HCT116 (cell line): ENCODE data around the gene TPO. TPM values are rescaled to one million over a fixed set of nuclear protein-coding genes. Genes with fewer than 3 reads are reported as not detected.

Experiments used
- ATAC-seq: fragments of 200-7000 bp; cut with Tn5 transposase; 2 replicates; pipeline ENCODE4 v1.9.1; 2020; ENCODE audit warnings: mild to moderate bottlenecking, moderate library complexity
- BruUV-seq: library from RNA; stranded (reverse); fragments of 400-500 nt; replicated peaks from 2 replicates; lab custom pipeline; 2021; lab: Mats Ljungman, UMichigan
- CTCF ChIA-PET: fragments of 300-600 bp; sonication (Branson Sonifier 250); formaldehyde crosslinking; loops from one replicate; lab custom pipeline; 2021; ENCODE audit warnings: antibody characterized with exemption; lab: Charles Lee
- POLR2A ChIA-PET: fragments of 300-600, 350-600 bp; sonication (Branson Sonifier 250); formaldehyde crosslinking; loops from one replicate; lab custom pipeline; 2021; ENCODE audit warnings: antibody characterized with exemption; lab: Charles Lee
- RAD21 ChIA-PET, 2 experiments: fragments of 300-600 bp; sonication (Branson Sonifier 250); formaldehyde crosslinking; loops; one replicate each; lab custom pipeline; 2023; ENCODE audit warnings: low total read pairs in 2 of 2; ENCODE audit not compliant: uncharacterized antibody in 2 of 2, unreplicated experiment in 2 of 2, low non-redundant PET in 1 of 2; lab: Charles Lee
- DNase-seq: peaks from one replicate; pipeline ENCODE4 v3.0.0-alpha.2; 2010; ENCODE audit warnings: low read depth, low spot score
- H2AFZ ChIP-seq: fragments of 200-600 bp; shearing (Covaris generic), sonication (generic); 2 replicates; pipeline ENCODE4 v1.6.1; 2017; ENCODE audit warnings: low read depth, mixed run types, mixed read lengths, antibody characterized with exemption, low read length; ENCODE audit not compliant: poor library complexity, severe bottlenecking
- H3K27ac ChIP-seq: 2 replicates; pipeline ENCODE4 v1.5.1; 2012; ENCODE audit warnings: low read depth, low read length
- H3K27me3 ChIP-seq: fragments of 200-600 bp; sonication (generic); 2 replicates; pipeline ENCODE4 v1.6.1; 2016; ENCODE audit warnings: mixed run types, low read length, mixed read lengths; ENCODE audit not compliant: insufficient read depth
- H3K36me3 ChIP-seq, 2 experiments: fragments of 200-500 bp in 1 of 2; fragments of 200-600 bp in 1 of 2; sonication (Bioruptor generic) in 1 of 2; sonication (generic) in 1 of 2; 2 replicates each; pipeline versions ENCODE4 v1.5.1 to v1.6.1; 2014 to 2016; ENCODE audit warnings: low read length in 2 of 2, inconsistent platforms in 1 of 2, mixed read lengths in 1 of 2, mixed run types in 1 of 2; ENCODE audit not compliant: insufficient read depth in 2 of 2, control insufficient read depth in 1 of 2
- H3K4me1 ChIP-seq, 2 experiments: fragments of 200-600 bp in 1 of 2; sonication (generic) in 1 of 2; 2 replicates each; pipeline versions ENCODE4 v1.5.1 to v1.6.1; 2012 to 2017; ENCODE audit warnings: low read length in 2 of 2, inconsistent platforms in 1 of 2, mild to moderate bottlenecking in 1 of 2, mixed read lengths in 1 of 2, mixed run types in 1 of 2, moderate library complexity in 1 of 2; ENCODE audit not compliant: insufficient read depth in 2 of 2, control insufficient read depth in 1 of 2
- H3K4me2 ChIP-seq: fragments of 200-600 bp; sonication (generic); 2 replicates; pipeline ENCODE4 v1.6.1; 2017; ENCODE audit warnings: mixed run types, low read length, mixed read lengths
- H3K4me3 ChIP-seq, 2 experiments: fragments of 200-600 bp in 1 of 2; sonication (generic) in 1 of 2; replicated peaks in 1 of 2; 2 replicates each; pipeline ENCODE4 v1.5.1; 2011 to 2016; ENCODE audit warnings: low read length in 2 of 2, control low read depth in 1 of 2, low read depth in 1 of 2, mild to moderate bottlenecking in 1 of 2, mixed read lengths in 1 of 2, mixed run types in 1 of 2
- H3K79me2 ChIP-seq: fragments of 200-600 bp; sonication (generic); 2 replicates; pipeline ENCODE4 v1.6.1; 2017; ENCODE audit warnings: mild to moderate bottlenecking, mixed run types, low read length, moderate library complexity, mixed read lengths; ENCODE audit not compliant: insufficient read depth
- H3K9ac ChIP-seq: fragments of 200-600 bp; sonication (generic); 2 replicates; pipeline ENCODE4 v1.6.1; 2016; ENCODE audit warnings: low read length, mixed read lengths
- H3K9me2 ChIP-seq: fragments of 200-600 bp; sonication (generic), shearing (Covaris generic); 2 replicates; pipeline ENCODE4 v1.6.1; 2017; ENCODE audit warnings: mixed run types, mild to moderate bottlenecking, moderate library complexity; ENCODE audit not compliant: insufficient read depth
- H3K9me3 ChIP-seq, 2 experiments: fragments of 200-500 bp in 1 of 2; fragments of 200-600 bp in 1 of 2; sonication (Bioruptor generic) in 1 of 2; sonication (generic) in 1 of 2; 2 replicates each; pipeline ENCODE4 v1.6.1; 2014 to 2017; ENCODE audit warnings: low read length in 2 of 2, mixed read lengths in 2 of 2, inconsistent platforms in 1 of 2, low read depth in 1 of 2, mild to moderate bottlenecking in 1 of 2, mixed run types in 1 of 2, moderate library complexity in 1 of 2; ENCODE audit not compliant: control insufficient read depth in 1 of 2, insufficient read depth in 1 of 2
- H4K20me1 ChIP-seq: fragments of 200-600 bp; sonication (generic), shearing (Covaris generic); 2 replicates; pipeline ENCODE4 v1.6.1; 2017; ENCODE audit warnings: mixed run types, mild to moderate bottlenecking, moderate library complexity; ENCODE audit not compliant: insufficient read depth
- CEBPB ChIP-seq: IDR thresholded peaks from 2 replicates; pipeline ENCODE4 v1.6.1; 2012; ENCODE audit warnings: low read depth
- ELF1 ChIP-seq: IDR thresholded peaks from 2 replicates; pipeline ENCODE4 v1.6.1; 2012; ENCODE audit warnings: low read depth, borderline replicate concordance
- POLR2AphosphoS5 ChIP-seq: IDR thresholded peaks from 2 replicates; pipeline ENCODE4 v1.6.1; 2011; ENCODE audit warnings: mild to moderate bottlenecking, low read depth, low read length, moderate library complexity
- SP1 ChIP-seq: IDR thresholded peaks from 2 replicates; pipeline ENCODE4 v1.6.1; 2012; ENCODE audit warnings: low read depth
- SRF ChIP-seq: IDR thresholded peaks from 2 replicates; pipeline ENCODE4 v1.6.1; 2012; ENCODE audit warnings: low read depth
- TCF7L2 ChIP-seq: IDR thresholded peaks from 2 replicates; pipeline ENCODE4 v1.7.0; 2011; ENCODE audit warnings: borderline replicate concordance, inconsistent platforms; ENCODE audit not compliant: insufficient read depth, insufficient read length; ENCODE audit errors: extremely low read depth
- ZFX ChIP-seq: fragments of 450-650 bp; IDR thresholded peaks from 2 replicates; pipeline ENCODE4 v1.6.1; 2017
- ZNF274 ChIP-seq: fragments of 200-500 bp; sonication (Bioruptor generic); IDR thresholded peaks from 2 replicates; pipeline ENCODE4 v1.6.1; 2014; ENCODE audit warnings: mild to moderate bottlenecking, low read depth, low read length, inconsistent platforms
- intact Hi-C: fragments of 100-400 bp; cut with micrococcal nuclease; formaldehyde crosslinking; loops from 2 replicates; pipeline ENCODE4 v1.10.0; 2022
- total RNA-seq: library from RNA; stranded (reverse); gene quantifications from one replicate; pipeline ENCODE4 v1.2.1, GENCODE V29; 2021; ENCODE audit not compliant: unreplicated experiment

Gene TPO
- total RNA-seq, 1 experiment from 2014 or later, result not detected

DNA sequence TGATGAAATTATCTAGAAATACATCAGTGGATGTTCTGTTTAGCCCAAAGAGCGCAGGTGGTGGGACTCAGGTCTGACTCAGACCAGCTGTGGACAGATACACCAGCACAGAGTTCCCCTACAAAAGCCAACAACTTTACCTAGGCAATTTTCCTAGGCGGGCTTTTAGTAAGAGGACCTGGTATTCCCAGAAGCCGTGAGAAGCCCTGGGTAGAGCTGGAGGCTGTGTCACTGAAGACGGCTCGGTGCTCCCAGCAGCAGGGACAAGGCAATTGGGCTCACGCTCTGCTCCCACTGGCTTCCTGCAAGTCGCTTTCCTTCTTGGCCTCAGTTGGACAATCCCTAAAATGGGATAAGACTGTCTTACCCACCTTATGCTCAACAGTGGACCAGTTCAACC lies 41.1 kb downstream of the TPO start:
- CTCF ChIA-PET, result no interaction called here
- no peaks in the 10 kb centered on the region for H3K36me3 ChIP-seq
- no peaks in the 10 kb centered on the region for H3K79me2 ChIP-seq
- RAD21 ChIA-PET, result no interaction called here
- TF ChIP-seq SP1, result no peak
- no peak for TF ChIP-seq ZNF274
- no peak for TF ChIP-seq ELF1
- TF ChIP-seq TCF7L2, result no peak
- TF ChIP-seq SRF, result no peak
- no peak for TF ChIP-seq ZFX
- ATAC-seq (no peak), DNase-seq (no peak)
- H3K9ac ChIP-seq, result no peak overlapping the region
- POLR2A ChIA-PET, result no interaction called here
- no peaks in the 10 kb centered on the region for H3K9me3 ChIP-seq
- H3K9me2 ChIP-seq, result no peaks in the 10 kb centered on the region
- no peaks in the 10 kb centered on the region for H4K20me1 ChIP-seq
- H3K4me3 ChIP-seq, result no peak overlapping the region
- peaks cover 10% of the 10 kb centered on the region; the same call in 1 of the 2 replicates for H3K27me3 ChIP-seq
- intact Hi-C loops, result no loop called here
- H3K4me2 ChIP-seq, result no peak overlapping the region
- no TSS peak for BruUV-seq
- no peak overlapping the region for H3K27ac ChIP-seq
- no peaks in the 10 kb centered on the region for H3K4me1 ChIP-seq
- no peak overlapping the region for H2AFZ ChIP-seq

DNA sequence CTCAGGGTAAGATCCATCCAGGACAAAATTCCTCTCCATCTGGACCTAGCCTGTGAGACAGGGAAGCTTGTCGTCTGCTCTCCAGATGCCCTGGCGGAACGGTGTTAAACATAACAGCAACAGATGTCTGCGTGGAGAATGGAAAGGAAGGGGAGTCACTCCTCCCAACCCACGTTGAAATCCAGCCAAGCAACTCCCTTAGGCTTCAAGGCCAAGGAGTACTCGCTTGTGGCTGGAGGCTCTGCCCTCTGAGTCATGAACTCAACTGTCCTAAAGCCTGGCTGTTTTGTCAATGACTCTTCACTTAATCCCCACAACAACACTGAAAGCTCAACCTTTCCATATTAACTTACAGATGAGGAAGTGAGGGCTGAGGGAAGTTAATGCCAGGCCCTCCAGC lies 42.2 kb downstream of the TPO start:
- ATAC-seq (no peak), DNase-seq (no peak)
- 0 out of 2 replicates have a peak, but pooled peaks cover 4% of the 10 kb centered on the region for H3K27me3 ChIP-seq
- no peak for TF ChIP-seq CEBPB
- no peak for TF ChIP-seq POLR2AphosphoS5
- H3K4me3 ChIP-seq, result no peak overlapping the region
- no peaks in the 10 kb centered on the region for H3K79me2 ChIP-seq
- no peaks in the 10 kb centered on the region for H3K9me2 ChIP-seq
- no peaks in the 10 kb centered on the region for H3K9me3 ChIP-seq
- no peaks in the 10 kb centered on the region for H3K4me1 ChIP-seq
- H3K27ac ChIP-seq, result no peak overlapping the region
- no peaks in the 10 kb centered on the region for H4K20me1 ChIP-seq
- H2AFZ ChIP-seq, result no peak overlapping the region
- CTCF ChIA-PET, result no interaction called here
- POLR2A ChIA-PET, result no interaction called here
- no peak overlapping the region for H3K4me2 ChIP-seq
- intact Hi-C loops, result no loop called here
- no TSS peak for BruUV-seq
- no peak overlapping the region for H3K9ac ChIP-seq
- H3K36me3 ChIP-seq, result no peaks in the 10 kb centered on the region
- RAD21 ChIA-PET, result no interaction called here
